ENCODE measurements around the gene NGF.

NGF gene

GRCh38 chr1:115327270-115327669 lies 10.8 kb downstream of the NGF start:
- Mint-ChIP-seq H3K9me3 (no peaks in the 10 kb centered on the region), H3K27me3 (peaks cover 20 to 22% of the 10 kb centered on the region in 2 donors), H3K36me3 (ENCODE audit: insufficient read depth) (no peaks in the 10 kb centered on the region), H3K27ac (no peak overlapping the region), H3K4me3 (no peak overlapping the region), H3K4me1 (ENCODE audit: low read depth in 2 of 2) (no peaks in the 10 kb centered on the region)
- no peak for DNase-seq
- no peak for ATAC-seq (replicated peaks)

GRCh38 chr1:115326419-115326818 lies 11.6 kb downstream of the NGF start:
- H3K9me3 Mint-ChIP-seq = no peaks in the 10 kb centered on the region
- no peaks in the 10 kb centered on the region for H3K36me3 Mint-ChIP-seq (ENCODE audit: insufficient read depth)
- no peak for DNase-seq
- H3K27me3 Mint-ChIP-seq = peaks cover 20 to 22% of the 10 kb centered on the region in 2 donors
- no peak overlapping the region for H3K27ac Mint-ChIP-seq
- no peaks in the 10 kb centered on the region for H3K4me1 Mint-ChIP-seq (ENCODE audit: low read depth in 2 of 2)
- no peak overlapping the region for H3K4me3 Mint-ChIP-seq
- ATAC-seq (replicated peaks) = no peak

- Mint-ChIP-seq H3K27ac (no peak overlapping the region), H3K27me3 (peaks cover 20 to 22% of the 10 kb centered on the region in 2 donors), H3K4me1 (ENCODE audit: low read depth in 2 of 2) (no peaks in the 10 kb centered on the region), H3K9me3 (no peaks in the 10 kb centered on the region), H3K4me3 (no peak overlapping the region), H3K36me3 (ENCODE audit: insufficient read depth) (no peaks in the 10 kb centered on the region)
- DNase-seq (no peak), ATAC-seq (replicated peaks) (no peak)
These were observed 12.2 kb downstream of the NGF start for GRCh38 chr1:115325874-115326273.

- Mint-ChIP-seq H3K4me3 (no peak overlapping the region), H3K4me1 (ENCODE audit: low read depth in 2 of 2) (no peaks in the 10 kb centered on the region), H3K27me3 (peaks cover 20 to 22% of the 10 kb centered on the region in 2 donors), H3K9me3 (no peaks in the 10 kb centered on the region), H3K27ac (no peak overlapping the region), H3K36me3 (ENCODE audit: insufficient read depth) (no peaks in the 10 kb centered on the region)
- DNase-seq (no peak), ATAC-seq (replicated peaks) (no peak)
These were observed 13.2 kb downstream of the NGF start for GRCh38 chr1:115324649-115325420.

- no peak overlapping the region for H3K27ac Mint-ChIP-seq
- peaks cover 25 to 32% of the 10 kb centered on the region in 2 donors for H3K27me3 Mint-ChIP-seq
- DNase-seq (no peak), ATAC-seq (replicated peaks) (no peak)
- H3K9me3 Mint-ChIP-seq = no peaks in the 10 kb centered on the region
- no peaks in the 10 kb centered on the region for H3K4me1 Mint-ChIP-seq (ENCODE audit: low read depth in 2 of 2)
- H3K4me3 Mint-ChIP-seq = no peak overlapping the region
- no peaks in the 10 kb centered on the region for H3K36me3 Mint-ChIP-seq (ENCODE audit: insufficient read depth)
These were observed 14.6 kb downstream of the NGF start for GRCh38 chr1:115323366-115324004.

GRCh38 chr1:115322631-115323030 lies 15.4 kb downstream of the NGF start:
- no peak for DNase-seq
- Mint-ChIP-seq H3K4me3 (no peak overlapping the region), H3K27ac (no peak overlapping the region), H3K27me3 (peaks cover 33 to 34% of the 10 kb centered on the region in 2 donors), H3K4me1 (ENCODE audit: low read depth in 2 of 2) (no peaks in the 10 kb centered on the region), H3K36me3 (ENCODE audit: insufficient read depth) (no peaks in the 10 kb centered on the region), H3K9me3 (no peaks in the 10 kb centered on the region)
- no peak for ATAC-seq (replicated peaks)

GRCh38 chr1:115320377-115320776 lies 17.7 kb downstream of the NGF start:
- no peak overlapping the region for H3K4me3 Mint-ChIP-seq
- DNase-seq (no peak), ATAC-seq (replicated peaks) (no peak)
- no peaks in the 10 kb centered on the region for H3K4me1 Mint-ChIP-seq (ENCODE audit: low read depth in 2 of 2)
- H3K27ac Mint-ChIP-seq = no peak overlapping the region
- H3K9me3 Mint-ChIP-seq = no peaks in the 10 kb centered on the region
- peaks cover 28 to 31% of the 10 kb centered on the region in 2 donors for H3K27me3 Mint-ChIP-seq
- no peaks in the 10 kb centered on the region for H3K36me3 Mint-ChIP-seq (ENCODE audit: insufficient read depth)

GRCh38 chr1:115319706-115320105 lies 18.3 kb downstream of the NGF start:
- ATAC-seq (replicated peaks) (no peak), DNase-seq (no peak)
- Mint-ChIP-seq H3K36me3 (ENCODE audit: insufficient read depth) (no peaks in the 10 kb centered on the region), H3K4me3 (no peak overlapping the region), H3K27me3 (peaks cover 26% of the 10 kb centered on the region in 2 donors), H3K4me1 (ENCODE audit: low read depth in 2 of 2) (no peaks in the 10 kb centered on the region), H3K9me3 (no peaks in the 10 kb centered on the region), H3K27ac (no peak overlapping the region)

- Mint-ChIP-seq H3K27ac (no peak overlapping the region), H3K9me3 (no peaks in the 10 kb centered on the region), H3K36me3 (ENCODE audit: insufficient read depth) (no peaks in the 10 kb centered on the region), H3K27me3 (peaks cover 21 to 26% of the 10 kb centered on the region in 2 donors), H3K4me1 (ENCODE audit: low read depth in 2 of 2) (no peaks in the 10 kb centered on the region), H3K4me3 (no peak overlapping the region)
- ATAC-seq (replicated peaks) (no peak), DNase-seq (no peak)
These were observed 20.7 kb downstream of the NGF start for GRCh38 chr1:115317101-115318012.

GRCh38 chr1:115314765-115315164 lies 23.3 kb downstream of the NGF start:
- no peak for ATAC-seq (replicated peaks)
- H3K27me3 Mint-ChIP-seq = peaks cover 21 to 26% of the 10 kb centered on the region in 2 donors
- no peaks in the 10 kb centered on the region for H3K9me3 Mint-ChIP-seq
- H3K4me3 Mint-ChIP-seq = no peak overlapping the region
- no peak overlapping the region for H3K27ac Mint-ChIP-seq
- no peaks in the 10 kb centered on the region for H3K36me3 Mint-ChIP-seq (ENCODE audit: insufficient read depth)
- no peak for DNase-seq
- H3K4me1 Mint-ChIP-seq (ENCODE audit: low read depth in 2 of 2) = no peaks in the 10 kb centered on the region

GRCh38 chr1:115314092-115314491 lies 24.0 kb downstream of the NGF start:
- ATAC-seq (replicated peaks) (no peak), DNase-seq (no peak)
- no peaks in the 10 kb centered on the region for H3K36me3 Mint-ChIP-seq (ENCODE audit: insufficient read depth)
- peaks cover 21 to 23% of the 10 kb centered on the region in 2 donors for H3K27me3 Mint-ChIP-seq
- H3K27ac Mint-ChIP-seq = no peak overlapping the region
- H3K9me3 Mint-ChIP-seq = no peaks in the 10 kb centered on the region
- no peaks in the 10 kb centered on the region for H3K4me1 Mint-ChIP-seq (ENCODE audit: low read depth in 2 of 2)
- no peak overlapping the region for H3K4me3 Mint-ChIP-seq

- no peaks in the 10 kb centered on the region for H3K4me1 Mint-ChIP-seq (ENCODE audit: low read depth in 2 of 2)
- H3K9me3 Mint-ChIP-seq = no peaks in the 10 kb centered on the region
- peaks cover 13 to 14% of the 10 kb centered on the region in 2 donors for H3K27me3 Mint-ChIP-seq
- ATAC-seq (replicated peaks) (no peak), DNase-seq (no peak)
- H3K36me3 Mint-ChIP-seq (ENCODE audit: insufficient read depth) = no peaks in the 10 kb centered on the region
- H3K27ac Mint-ChIP-seq = no peak overlapping the region
- H3K4me3 Mint-ChIP-seq = no peak overlapping the region
These were observed 24.9 kb downstream of the NGF start for GRCh38 chr1:115313182-115313581.

GRCh38 chr1:115312742-115313141 lies 25.3 kb downstream of the NGF start:
- DNase-seq = no peak
- Mint-ChIP-seq H3K36me3 (ENCODE audit: insufficient read depth) (no peaks in the 10 kb centered on the region), H3K4me1 (ENCODE audit: low read depth in 2 of 2) (no peaks in the 10 kb centered on the region), H3K9me3 (no peaks in the 10 kb centered on the region), H3K4me3 (no peak overlapping the region), H3K27me3 (peaks cover 8 to 10% of the 10 kb centered on the region in 2 donors), H3K27ac (no peak overlapping the region)
- ATAC-seq (replicated peaks) = no peak
